Spleen (tissue), 11 donors: ENCODE measurements around the gene SLAMF1. TPM values are rescaled to one million over a fixed set of nuclear protein-coding genes. Genes with fewer than 3 reads are reported as not detected.

Source experiments
- DNase-seq: peaks from one replicate; pipeline ENCODE4 v3.0.0-alpha.2; 2020
- H3K27ac ChIP-seq, 8 donors: fragments of 200-600 bp; sonication (generic) in 7 of 8; 1 replicate in 4 of 8; 2 replicates in 4 of 8; pipeline versions ENCODE4 v1.5.0 to v1.8.0; 2016 to 2021; ENCODE audit warnings: inconsistent platforms in 4 of 8, mild to moderate bottlenecking in 4 of 8, moderate library complexity in 1 of 8
- H3K27me3 ChIP-seq, 7 donors: fragments of 200-600 bp; sonication (generic) in 6 of 7; replicated peaks in 1 of 7; 1 replicate in 4 of 7; 2 replicates in 3 of 7; pipeline versions ENCODE4 v1.5.0 to v1.8.0; 2016 to 2021; ENCODE audit warnings: inconsistent platforms in 3 of 7, mild to moderate bottlenecking in 1 of 7
- H3K36me3 ChIP-seq, 6 donors: fragments of 200-600 bp; sonication (generic) in 5 of 6; 1 replicate in 4 of 6; 2 replicates in 2 of 6; pipeline versions ENCODE4 v1.5.0 to v1.8.0; 2016 to 2021; ENCODE audit warnings: inconsistent platforms in 2 of 6
- H3K4me1 ChIP-seq, 6 donors: fragments of 200-600 bp; sonication (generic) in 5 of 6; 1 replicate in 3 of 6; 2 replicates in 3 of 6; pipeline versions ENCODE4 v1.5.0 to v1.8.0; 2016 to 2021; ENCODE audit warnings: inconsistent platforms in 3 of 6
- H3K4me3 ChIP-seq, 8 donors: fragments of 200-600 bp; sonication (generic) in 7 of 8; 1 replicate in 4 of 8; 2 replicates in 4 of 8; pipeline versions ENCODE4 v1.5.0 to v1.8.0; 2016 to 2021; ENCODE audit warnings: inconsistent platforms in 4 of 8, mild to moderate bottlenecking in 4 of 8, moderate library complexity in 2 of 8
- H3K9me3 ChIP-seq, 8 donors: fragments of 200-600 bp; sonication (generic) in 7 of 8; 1 replicate in 4 of 8; 2 replicates in 4 of 8; pipeline versions ENCODE4 v1.5.0 to v1.8.0; 2016 to 2021; ENCODE audit warnings: inconsistent platforms in 4 of 8
- POLR2A ChIP-seq, 3 donors: fragments of 450-650 bp; IDR thresholded peaks; one replicate each; pipeline ENCODE4 v1.5.1; 2017; ENCODE audit warnings: antibody characterized with exemption in 3 of 3, mild to moderate bottlenecking in 1 of 3
- POLR2AphosphoS5 ChIP-seq, 3 donors: sonication (generic); formaldehyde crosslinking; IDR thresholded peaks; one replicate each; pipeline ENCODE4 v1.5.1; 2017; ENCODE audit warnings: antibody characterized with exemption in 3 of 3
- WGBS, 5 donors: extraction: QIAGEN DNeasy Blood & Tissue Kit in 3 of 5; methylation state at CpG; one replicate each; pipeline versions ENCODE4 v1.1.5 to v1.1.7; 2013 to 2018; 5-methylcytosine and 5-hydroxymethylcytosine counted together
- intact Hi-C: fragments of 100-400 bp; cut with DNase I; formaldehyde crosslinking; loops from one replicate; pipeline ENCODE4 v1.15.0; 2023; ENCODE audit warnings: low total_unique reads
- polyA plus RNA-seq, 3 donors: library from polyadenylated mRNA; stranded (reverse); fragments of 200-250 nt; gene quantifications; one replicate each; pipeline ENCODE4 v1.2.1, GENCODE V29; 2013
- total RNA-seq, 7 donors: library from RNA; depleted of rRNA in 3 of 7; stranded (reverse); fragments of >200 nt in 3 of 7; fragmentation: NEBNext Ultra II Directional in 4 of 7; extraction: Animal tissue kit (Norgen Biotek cat#: 25700) in 4 of 7; gene quantifications; one replicate each; pipeline versions ENCODE4 v1.1.0 to v1.2.1, GENCODE V29; 2016 to 2021
- TF ChIP-seq, protein P1 (sequence below), 11 experiments: fragments of 200-600 bp in 7 of 11; fragments of 450-650 bp in 4 of 11; sonication (generic) in 4 of 11; IDR thresholded peaks in 8 of 11; conservative IDR thresholded peaks in 3 of 11; 1 replicate in 7 of 11; 2 replicates in 4 of 11; pipeline versions ENCODE4 v1.4.0 to v1.8.0; 2016 to 2021; ENCODE audit warnings: antibody characterized with exemption in 11 of 11, inconsistent platforms in 4 of 11, mild to moderate bottlenecking in 1 of 11
- donor health status: healthy with polysubstance abuse.
- donor health status: DM: no; HTN: no; CAD: no; lungs with moderate emphysema.
- donor health status: DM: no; HTN: no; CAD: no.
- donor health status: Bipolar disorder and iron deficiency.
- donor health status: healthy.
- donor health status: DM: no; HTN: no; CAD: no.
- donor health status: DM: yes; HTN: yes; CAD: no.

SLAMF1 gene
- total and polyA plus RNA-seq, 10 donors = 2.8 to 18.3 (median 10.3) TPM

DNA sequence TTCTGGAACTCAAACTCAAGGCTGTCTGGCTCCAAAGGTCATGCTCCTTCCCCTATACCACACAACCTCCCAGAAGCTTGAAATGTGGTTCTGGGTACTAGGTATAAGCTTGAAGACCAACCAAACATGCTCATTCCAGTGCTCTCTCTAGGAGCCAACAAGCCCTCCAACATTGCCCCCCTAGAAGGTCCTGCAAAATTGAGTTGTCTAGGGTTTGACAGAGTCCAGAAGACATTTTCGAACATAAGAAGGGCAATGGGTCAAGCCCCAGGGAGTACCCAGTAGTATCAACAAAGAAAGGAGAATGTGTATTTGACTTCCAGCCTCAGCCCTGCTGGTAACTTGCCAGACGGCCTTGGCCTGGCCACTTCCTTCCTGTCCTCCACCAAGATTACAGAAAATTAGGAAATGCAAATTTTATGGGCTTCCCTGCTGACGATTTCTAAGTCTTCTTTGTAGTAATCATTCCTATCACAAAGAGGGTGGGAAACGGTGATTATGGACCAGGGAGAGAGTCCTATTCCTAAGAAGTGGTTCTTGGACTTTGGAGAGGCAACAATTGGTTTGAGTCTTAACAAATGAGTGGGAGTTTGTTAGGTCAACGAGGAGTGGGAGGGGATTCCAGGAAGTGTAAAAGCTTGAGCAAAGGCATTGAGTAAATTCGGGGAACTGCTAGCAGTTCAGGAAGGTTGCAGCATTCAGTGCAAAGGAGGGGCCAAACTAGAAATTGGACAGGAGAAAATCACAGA is 18.7 kb upstream of the SLAMF1 start:
- intact Hi-C loops = no loop called here
- peak in 1 of 3 donors; percentile 76 for TF ChIP-seq POLR2AphosphoS5 (IDR thresholded peaks at IDR 0.05)
- TF ChIP-seq, protein P1, sequence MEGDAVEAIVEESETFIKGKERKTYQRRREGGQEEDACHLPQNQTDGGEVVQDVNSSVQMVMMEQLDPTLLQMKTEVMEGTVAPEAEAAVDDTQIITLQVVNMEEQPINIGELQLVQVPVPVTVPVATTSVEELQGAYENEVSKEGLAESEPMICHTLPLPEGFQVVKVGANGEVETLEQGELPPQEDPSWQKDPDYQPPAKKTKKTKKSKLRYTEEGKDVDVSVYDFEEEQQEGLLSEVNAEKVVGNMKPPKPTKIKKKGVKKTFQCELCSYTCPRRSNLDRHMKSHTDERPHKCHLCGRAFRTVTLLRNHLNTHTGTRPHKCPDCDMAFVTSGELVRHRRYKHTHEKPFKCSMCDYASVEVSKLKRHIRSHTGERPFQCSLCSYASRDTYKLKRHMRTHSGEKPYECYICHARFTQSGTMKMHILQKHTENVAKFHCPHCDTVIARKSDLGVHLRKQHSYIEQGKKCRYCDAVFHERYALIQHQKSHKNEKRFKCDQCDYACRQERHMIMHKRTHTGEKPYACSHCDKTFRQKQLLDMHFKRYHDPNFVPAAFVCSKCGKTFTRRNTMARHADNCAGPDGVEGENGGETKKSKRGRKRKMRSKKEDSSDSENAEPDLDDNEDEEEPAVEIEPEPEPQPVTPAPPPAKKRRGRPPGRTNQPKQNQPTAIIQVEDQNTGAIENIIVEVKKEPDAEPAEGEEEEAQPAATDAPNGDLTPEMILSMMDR (IDR thresholded peaks at IDR 0.05 in 8 of 11, conservative IDR thresholded peaks at IDR 0.05 in 3 of 11) = no peak
- Histone ChIP-seq H3K27me3 (no peaks in the 10 kb centered on the region), H3K9me3 (peaks cover 0 to 16% (median 12%) of the 10 kb centered on the region in 8 donors), H3K4me1 (peaks cover 36 to 61% (median 49%) of the 10 kb centered on the region in 6 donors), H3K4me3 (peak overlapping the region in 1 of 8 donors; percentile 30), H3K27ac (peak overlapping the region; percentile 68 to 90 (median 86)), H3K36me3 (no peaks in the 10 kb centered on the region)
- 8 to 17% (median 11%) methylated on average over 6 of the region's 6 CpGs for WGBS, 5 donors
- DNase-seq = peak; percentile 85

DNA sequence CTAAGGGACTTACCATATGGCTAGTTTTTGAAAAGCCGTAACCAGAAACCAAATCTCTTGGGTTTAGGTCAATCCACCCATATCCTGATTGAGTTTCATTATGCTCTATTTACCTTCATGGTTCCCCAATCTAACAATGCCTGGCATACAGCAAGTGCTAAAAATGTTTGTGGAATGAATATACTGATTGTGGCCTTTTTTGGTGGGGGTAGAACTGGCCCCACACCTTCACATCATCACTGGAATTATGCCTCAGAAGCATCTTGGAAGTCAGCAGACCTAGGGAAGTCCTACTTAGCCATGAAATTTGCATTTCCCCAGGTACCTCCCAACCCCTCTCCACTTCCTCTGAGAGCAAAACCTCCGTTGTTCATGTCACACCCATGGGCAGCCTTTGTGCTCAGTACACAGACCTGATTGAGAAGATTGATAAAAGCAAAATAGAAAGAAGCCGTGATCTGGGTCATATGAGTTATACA is 17.8 kb upstream of the SLAMF1 start:
- no peaks in the 10 kb centered on the region for H3K36me3 ChIP-seq
- no peaks in the 10 kb centered on the region for H3K27me3 ChIP-seq
- peaks cover 0 to 11% (median 8%) of the 10 kb centered on the region in 8 donors for H3K9me3 ChIP-seq
- peak overlapping the region; percentile 68 to 90 (median 86) for H3K27ac ChIP-seq
- TF ChIP-seq POLR2AphosphoS5 (IDR thresholded peaks at IDR 0.05) = peak in 1 of 3 donors; percentile 41
- TF ChIP-seq, protein P1 (IDR thresholded peaks at IDR 0.05 in 8 of 11, conservative IDR thresholded peaks at IDR 0.05 in 3 of 11) = no peak
- intact Hi-C loops = no loop called here
- DNase-seq = no peak
- peaks cover 36 to 61% (median 49%) of the 10 kb centered on the region in 6 donors for H3K4me1 ChIP-seq
- 27 to 49% (median 41%) methylated on average over 3 of the region's 3 CpGs for WGBS, 5 donors
- H3K4me3 ChIP-seq = no peak overlapping the region

DNA sequence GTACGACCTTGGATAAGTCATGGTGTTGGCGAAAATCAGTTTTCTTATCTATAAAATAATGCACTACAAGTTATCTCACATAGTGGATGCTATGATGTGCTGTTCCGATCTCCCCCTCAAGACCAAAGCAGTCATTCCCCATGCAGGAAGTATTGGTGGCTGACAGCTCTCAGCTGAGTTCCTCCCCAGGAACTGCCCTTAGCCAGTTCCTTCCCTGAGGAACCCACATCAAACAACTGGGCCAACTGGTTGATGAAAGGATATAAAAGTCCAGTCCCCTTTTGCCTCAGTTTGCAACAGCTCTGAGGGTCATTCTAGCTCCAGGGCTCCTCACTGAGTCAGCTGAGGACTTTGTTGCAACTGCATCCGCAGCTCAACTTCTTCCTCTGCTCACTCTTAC is 16.1 kb upstream of the SLAMF1 start:
- peaks cover 38 to 72% (median 59%) of the 10 kb centered on the region in 6 donors for H3K4me1 ChIP-seq
- H3K27me3 ChIP-seq = no peaks in the 10 kb centered on the region
- H3K36me3 ChIP-seq = no peaks in the 10 kb centered on the region
- intact Hi-C loops = no loop called here
- H3K4me3 ChIP-seq = no peak overlapping the region
- H3K9me3 ChIP-seq = no peaks in the 10 kb centered on the region
- 44 to 59% (median 46%) methylated on average over 4 of the region's 4 CpGs for WGBS, 5 donors
- peak overlapping the region in 4 of 8 donors; percentile 21 to 90 (median 88) for H3K27ac ChIP-seq
- TF ChIP-seq POLR2A (IDR thresholded peaks at IDR 0.05) (no peak), POLR2AphosphoS5 (IDR thresholded peaks at IDR 0.05) (no peak)
- TF ChIP-seq, protein P1 (IDR thresholded peaks at IDR 0.05 in 8 of 11, conservative IDR thresholded peaks at IDR 0.05 in 3 of 11) = no peak
- no peak for DNase-seq

DNA sequence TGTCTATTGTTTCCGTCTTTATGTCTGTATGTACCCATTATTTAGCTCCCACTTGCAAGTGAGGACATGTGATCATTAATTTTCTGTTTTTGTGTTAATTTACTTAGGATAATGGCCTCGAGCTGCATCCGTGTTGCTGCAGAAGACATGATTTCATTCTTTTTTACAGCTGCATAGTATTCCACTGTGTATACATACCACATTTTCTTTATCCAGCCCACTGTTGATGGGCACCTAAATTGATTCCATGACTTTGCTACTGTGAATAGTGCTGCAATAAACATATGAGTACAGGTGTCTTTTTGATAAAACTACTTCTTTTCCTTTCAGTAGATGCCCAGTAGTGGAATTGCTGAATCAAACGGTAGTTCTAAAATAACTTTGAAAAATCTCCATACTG is 12.7 kb upstream of the SLAMF1 start:
- no peak for DNase-seq
- Histone ChIP-seq H3K4me3 (no peak overlapping the region), H3K27ac (no peak overlapping the region), H3K9me3 (no peaks in the 10 kb centered on the region), H3K27me3 (no peaks in the 10 kb centered on the region), H3K4me1 (peaks cover 21 to 61% (median 42%) of the 10 kb centered on the region in 6 donors), H3K36me3 (no peaks in the 10 kb centered on the region)
- intact Hi-C loops = no loop called here
- TF ChIP-seq POLR2A (IDR thresholded peaks at IDR 0.05) (no peak), POLR2AphosphoS5 (IDR thresholded peaks at IDR 0.05) (no peak)
- TF ChIP-seq, protein P1 (IDR thresholded peaks at IDR 0.05 in 8 of 11, conservative IDR thresholded peaks at IDR 0.05 in 3 of 11) = no peak
- 93 to 99% (median 95%) methylated on average over 4 of the region's 4 CpGs for WGBS, 5 donors
